Panc1 (cell line): Measurements from ENCODE around the gene ZG16. TPM values are rescaled to one million over a fixed set of nuclear protein-coding genes. Genes with fewer than 3 reads are reported as not detected.
"Not testable (repeated sequence)": the region's sequence is repeated elsewhere in the genome, so short reads cannot be mapped to it uniquely, and the experiment has no call there.

Experiments used
- ATAC-seq: fragments of 200-7000 bp; cut with Tn5 transposase; 2 replicates; pipeline ENCODE4 v1.9.1; 2020; ENCODE audit warnings: mild to moderate bottlenecking, moderate library complexity
- BruUV-seq: library from RNA; stranded (reverse); fragments of 400-500 nt; replicated peaks from 2 replicates; lab custom pipeline; 2021; lab: Mats Ljungman, UMichigan
- CTCF ChIA-PET: fragments of 300-600 bp; sonication (Branson Sonifier 250); formaldehyde crosslinking; loops from one replicate; lab custom pipeline; 2022; ENCODE audit warnings: antibody characterized with exemption; lab: Charles Lee
- POLR2A ChIA-PET: fragments of 300-600 bp; sonication (Branson Sonifier 250); formaldehyde crosslinking; loops from one replicate; lab custom pipeline; 2022; ENCODE audit warnings: antibody characterized with exemption; lab: Charles Lee
- DNase-seq: peaks from one replicate; pipeline ENCODE4 v3.0.0-alpha.2; 2010; ENCODE audit warnings: low read depth, low spot score
- H3K27ac ChIP-seq: 2 replicates; pipeline ENCODE4 v1.5.1; 2011; ENCODE audit warnings: mild to moderate bottlenecking, low read length, inconsistent platforms
- H3K27me3 ChIP-seq: fragments of 200-500 bp; sonication (Bioruptor generic); 2 replicates; pipeline ENCODE4 v1.6.0; 2014; ENCODE audit warnings: low read length, inconsistent platforms; ENCODE audit not compliant: control insufficient read depth, insufficient read depth
- H3K36me3 ChIP-seq: fragments of 200-500 bp; sonication (Bioruptor generic); 2 replicates; pipeline ENCODE4 v1.5.1; 2014; ENCODE audit warnings: inconsistent platforms, mild to moderate bottlenecking, low read length, moderate library complexity; ENCODE audit not compliant: control insufficient read depth, insufficient read depth
- H3K4me1 ChIP-seq: 2 replicates; pipeline ENCODE4 v1.5.1; 2011; ENCODE audit warnings: inconsistent platforms, mild to moderate bottlenecking, low read length, moderate library complexity; ENCODE audit not compliant: control insufficient read depth, insufficient read depth
- H3K4me3 ChIP-seq, 2 experiments: 2 replicates each; pipeline ENCODE4 v1.5.1; 2011 to 2012; ENCODE audit warnings: low read depth in 2 of 2, low read length in 2 of 2, mild to moderate bottlenecking in 2 of 2, inconsistent platforms in 1 of 2, moderate library complexity in 1 of 2
- H3K9me3 ChIP-seq: fragments of 200-500 bp; sonication (Bioruptor generic); 2 replicates; pipeline ENCODE4 v1.5.1; 2014; ENCODE audit warnings: low read depth, mild to moderate bottlenecking, inconsistent platforms, low read length, moderate library complexity; ENCODE audit not compliant: control insufficient read depth, insufficient read depth
- CTCF ChIP-seq: fragments of 450-650 bp; IDR thresholded peaks from 2 replicates; pipeline ENCODE4 v1.5.1; 2017; ENCODE audit warnings: mild to moderate bottlenecking
- POLR2AphosphoS5 ChIP-seq: IDR thresholded peaks from 2 replicates; pipeline ENCODE4 v1.6.1; 2012; ENCODE audit warnings: mild to moderate bottlenecking, low read depth, low read length, moderate library complexity
- REST ChIP-seq, 2 experiments: IDR thresholded peaks; 2 replicates each; pipeline ENCODE4 v1.6.1; 2011 to 2012; ENCODE audit warnings: low read depth in 2 of 2, control low read depth in 1 of 2, low read length in 1 of 2, mild to moderate bottlenecking in 1 of 2, moderate library complexity in 1 of 2; ENCODE audit not compliant: insufficient read depth in 1 of 2
- SIN3A ChIP-seq: IDR thresholded peaks from 2 replicates; pipeline ENCODE4 v1.6.1; 2012; ENCODE audit warnings: low read depth, mild to moderate bottlenecking, low read length, moderate library complexity, borderline replicate concordance; ENCODE audit not compliant: insufficient read depth
- TCF7L2 ChIP-seq: IDR thresholded peaks from 2 replicates; pipeline ENCODE4 v1.6.1; 2011; ENCODE audit warnings: mild to moderate bottlenecking, low read depth, low read length, inconsistent platforms
- in situ Hi-C: cut with HindIII; loops from 2 replicates; pipeline ENCODE4 v1.10.0; 2016; ENCODE audit warnings: low sequenced_read_pairs, low pct_unique_long_range_greater_than_20kb
- intact Hi-C: fragments of 100-400 bp; cut with micrococcal nuclease; formaldehyde crosslinking; loops from one replicate; pipeline ENCODE4 v1.10.0; 2022; ENCODE audit not compliant: unreplicated experiment
- total RNA-seq: library from RNA; stranded (reverse); gene quantifications from one replicate; pipeline ENCODE4 v1.2.1, GENCODE V29; 2021; ENCODE audit not compliant: unreplicated experiment

Gene ZG16
- total RNA-seq, 1 experiment from 2014 or later: not detected

GRCh38 chr16:29745853-29746345 lies 32.2 kb upstream of the ZG16 start, which contains the start of gene C16orf54:
C16orf54 (minus strand) TSS chr16:29745990; CDS start chr16:29744951, 1,039 bp downstream.
- DNase-seq: no peak
- ChIA-PET CTCF (no interaction called here), POLR2A (no interaction called here)
- H3K9me3 ChIP-seq: no peaks in the 10 kb centered on the region
- in situ Hi-C loops: no loop called here
- H3K27me3 ChIP-seq: no peaks in the 10 kb centered on the region
- H3K27ac ChIP-seq: no peak within 1 kb of the TSS
- H3K4me1 ChIP-seq: no peaks in the 10 kb centered on the region
- no peaks in the 10 kb centered on the region for H3K36me3 ChIP-seq
- intact Hi-C loops: no loop called here
- no peak within 1 kb of the TSS for H3K4me3 ChIP-seq
- BruUV-seq: no TSS peak
- ATAC-seq: no peak
- TF ChIP-seq SIN3A: no peak
- no peak for TF ChIP-seq REST (IDR thresholded peaks at IDR 0.05; ENCODE audit: insufficient read depth in 1 of 2, low read depth in 2 of 2, low read length in 1 of 2)
- no peak for TF ChIP-seq TCF7L2
- no peak for TF ChIP-seq CTCF
- TF ChIP-seq POLR2AphosphoS5: no peak

GRCh38 chr16:29746518-29746917 lies 31.5 kb upstream of the ZG16 start:
- DNase-seq, H3K27ac ChIP-seq, ATAC-seq, in situ Hi-C loops, CTCF ChIA-PET, BruUV-seq, H3K27me3 ChIP-seq, H3K4me3 ChIP-seq, H3K4me1 ChIP-seq, H3K9me3 ChIP-seq, intact Hi-C loops, H3K36me3 ChIP-seq, POLR2A ChIA-PET: not testable (repeated sequence)

- Histone ChIP-seq H3K27ac (no peak overlapping the region), H3K9me3 (no peaks in the 10 kb centered on the region), H3K4me3 (no peak overlapping the region), H3K27me3 (no peaks in the 10 kb centered on the region), H3K4me1 (no peaks in the 10 kb centered on the region), H3K36me3 (no peaks in the 10 kb centered on the region)
- POLR2A ChIA-PET: no interaction called here
- CTCF ChIA-PET: no interaction called here
- intact Hi-C loops: no loop called here
- no peak for DNase-seq
- TF ChIP-seq CTCF: no peak
- no peak for TF ChIP-seq SIN3A
- TF ChIP-seq REST (IDR thresholded peaks at IDR 0.05; ENCODE audit: insufficient read depth in 1 of 2, low read depth in 2 of 2, low read length in 1 of 2): no peak
- no peak for TF ChIP-seq TCF7L2
- TF ChIP-seq POLR2AphosphoS5: no peak
- ATAC-seq: no peak
- in situ Hi-C loops: no loop called here
- BruUV-seq: no TSS peak
Observed at GRCh38 chr16:29747947-29748759, 29.9 kb upstream of the ZG16 start.
